SHP77 treated with DMSO at 0.1 percent for 48 hours (cell line): ENCODE results near the gene MAP3K1.

Experiments used
- DNase-seq: peaks from one replicate; lab custom pipeline; 2025; lab: John Stamatoyannopoulos, UW

The MAP3K1 gene

GRCh38 chr5:56849671-56850070, 34.3 kb downstream of the MAP3K1 start:
- no peak for DNase-seq

- DNase-seq: no peak
These were observed 35.1 kb downstream of the MAP3K1 start for GRCh38 chr5:56850423-56850822.

- DNase-seq: no peak
These were observed 36.1 kb downstream of the MAP3K1 start for GRCh38 chr5:56851258-56851941.

GRCh38 chr5:56852228-56853000, 37.1 kb downstream of the MAP3K1 start:
- DNase-seq: no peak

- DNase-seq: no peak
These were observed 38.3 kb downstream of the MAP3K1 start for GRCh38 chr5:56853698-56854097.

GRCh38 chr5:56854920-56855319, 39.6 kb downstream of the MAP3K1 start:
- no peak for DNase-seq

GRCh38 chr5:56856541-56857178, 41.3 kb downstream of the MAP3K1 start:
- DNase-seq: no peak

- DNase-seq: no peak
These were observed 43.6 kb downstream of the MAP3K1 start for GRCh38 chr5:56858777-56859442.

GRCh38 chr5:56861893-56862485, 46.6 kb downstream of the MAP3K1 start:
- DNase-seq: no peak

GRCh38 chr5:56862909-56863308, 47.6 kb downstream of the MAP3K1 start:
- DNase-seq: no peak

- no peak for DNase-seq
These were observed 56.4 kb downstream of the MAP3K1 start for GRCh38 chr5:56871777-56872176.

GRCh38 chr5:56873056-56873455, 57.7 kb downstream of the MAP3K1 start:
- DNase-seq: no peak

- DNase-seq: no peak
These were observed 61.0 kb downstream of the MAP3K1 start for GRCh38 chr5:56876327-56876726.

- no peak for DNase-seq
These were observed 66.2 kb downstream of the MAP3K1 start for GRCh38 chr5:56881571-56881970.

- no peak for DNase-seq
These were observed 78.1 kb downstream of the MAP3K1 start for GRCh38 chr5:56893251-56893951.

- DNase-seq: no peak
These were observed 81.4 kb downstream of the MAP3K1 start for GRCh38 chr5:56896763-56897162.

- no peak for DNase-seq
These were observed 82.9 kb downstream of the MAP3K1 start for GRCh38 chr5:56898213-56898612.

- no peak for DNase-seq
These were observed 85.0 kb downstream of the MAP3K1 start for GRCh38 chr5:56900395-56900794.

- DNase-seq: peak; percentile 42
These were observed 85.7 kb downstream of the MAP3K1 start for GRCh38 chr5:56900858-56901578.

- DNase-seq: peak; percentile 57
These were observed 93.6 kb downstream of the MAP3K1 start for GRCh38 chr5:56908942-56909293.
